NCI-H128 (cell line): ENCODE data around the gene PCOLCE2.

ENCODE experiments used
- DNase-seq: peaks from one replicate; lab custom pipeline; 2025; ENCODE audit not compliant: unreplicated experiment; lab: John Stamatoyannopoulos, UW

PCOLCE2 gene

GRCh38 chr3:142888481-142889211 lies at the start of gene PCOLCE2:
Gene PCOLCE2, minus strand, starts transcription at chr3:142889083. Its CDS starts 187 bp downstream, at chr3:142888896.
- DNase-seq, result no peak

GRCh38 chr3:142935963-142936362 lies 47.1 kb upstream of the PCOLCE2 start:
- DNase-seq, result no peak

GRCh38 chr3:142934887-142935269 lies 46.0 kb upstream of the PCOLCE2 start:
- no peak for DNase-seq

GRCh38 chr3:142934128-142934886 lies 45.4 kb upstream of the PCOLCE2 start:
- no peak for DNase-seq

- DNase-seq, result no peak
These were observed 42.3 kb upstream of the PCOLCE2 start for GRCh38 chr3:142931222-142931621.

- no peak for DNase-seq
These were observed 41.6 kb upstream of the PCOLCE2 start for GRCh38 chr3:142930463-142930862.

GRCh38 chr3:142929890-142930289 lies 41.0 kb upstream of the PCOLCE2 start:
- DNase-seq, result no peak

GRCh38 chr3:142929109-142929508 lies 40.2 kb upstream of the PCOLCE2 start:
- no peak for DNase-seq

GRCh38 chr3:142926368-142926944 lies 37.6 kb upstream of the PCOLCE2 start:
- DNase-seq, result no peak

GRCh38 chr3:142925140-142925539 lies 36.3 kb upstream of the PCOLCE2 start:
- DNase-seq, result no peak

GRCh38 chr3:142923694-142924093 lies 34.8 kb upstream of the PCOLCE2 start:
- no peak for DNase-seq

- no peak for DNase-seq
These were observed 27.7 kb upstream of the PCOLCE2 start for GRCh38 chr3:142916605-142917004.

GRCh38 chr3:142915636-142916035 lies 26.8 kb upstream of the PCOLCE2 start:
- no peak for DNase-seq

- DNase-seq, result no peak
These were observed 25.5 kb upstream of the PCOLCE2 start for GRCh38 chr3:142914286-142914811.

GRCh38 chr3:142913432-142913831 lies 24.5 kb upstream of the PCOLCE2 start:
- no peak for DNase-seq

GRCh38 chr3:142912402-142913172 lies 23.7 kb upstream of the PCOLCE2 start:
- DNase-seq, result no peak

GRCh38 chr3:142910280-142910679 lies 21.4 kb upstream of the PCOLCE2 start:
- DNase-seq, result no peak

GRCh38 chr3:142909282-142909681 lies 20.4 kb upstream of the PCOLCE2 start:
- DNase-seq, result no peak

- DNase-seq, result no peak
These were observed 19.1 kb upstream of the PCOLCE2 start for GRCh38 chr3:142907996-142908395.

GRCh38 chr3:142904639-142905436 lies 16.0 kb upstream of the PCOLCE2 start:
- no peak for DNase-seq
